ENCODE data around the gene OSBPL7.

Gene OSBPL7

DNA sequence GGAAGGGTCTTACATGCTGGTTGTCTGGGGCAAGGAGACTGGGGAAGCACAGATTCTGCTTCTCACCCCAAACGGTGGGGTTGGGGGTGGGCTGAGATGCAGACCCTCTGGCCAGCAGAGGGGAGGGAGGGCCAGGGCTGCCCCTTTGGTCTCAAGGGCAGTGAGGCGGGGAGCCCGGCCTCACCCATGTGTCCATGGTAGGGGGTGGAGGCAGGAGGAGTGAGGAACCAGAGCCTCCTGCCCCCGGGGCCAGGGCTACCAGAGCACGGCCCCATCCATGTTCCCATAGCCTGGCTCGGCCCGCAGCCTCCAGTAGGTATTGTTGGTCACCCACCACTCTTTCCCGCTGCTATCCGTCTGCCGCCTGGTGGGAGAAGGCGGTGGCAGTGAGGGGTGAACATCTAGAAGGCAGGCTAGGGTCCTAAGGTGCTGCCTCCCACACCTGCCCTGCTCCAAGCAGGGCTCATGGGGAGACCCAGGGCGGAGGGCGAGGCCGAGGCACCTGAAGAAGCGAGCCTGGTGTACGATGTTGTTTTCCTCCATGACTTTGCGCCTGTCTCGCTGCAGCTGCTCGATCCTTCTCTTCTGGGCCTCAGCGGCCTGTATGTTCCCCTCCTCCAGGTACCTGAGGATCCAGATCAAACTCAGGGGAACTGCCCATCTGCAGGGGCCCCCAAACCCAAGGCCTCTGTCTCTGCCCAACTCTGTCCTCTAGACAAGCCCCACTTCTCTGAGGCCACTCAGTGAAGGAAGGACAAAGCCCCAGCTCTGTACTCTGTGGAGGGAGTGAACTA is 13.4 kb downstream of the OSBPL7 start:
- in situ Hi-C loops (cut with MboI; ENCODE audit: low sequenced_read_pairs), result no loop called here

DNA sequence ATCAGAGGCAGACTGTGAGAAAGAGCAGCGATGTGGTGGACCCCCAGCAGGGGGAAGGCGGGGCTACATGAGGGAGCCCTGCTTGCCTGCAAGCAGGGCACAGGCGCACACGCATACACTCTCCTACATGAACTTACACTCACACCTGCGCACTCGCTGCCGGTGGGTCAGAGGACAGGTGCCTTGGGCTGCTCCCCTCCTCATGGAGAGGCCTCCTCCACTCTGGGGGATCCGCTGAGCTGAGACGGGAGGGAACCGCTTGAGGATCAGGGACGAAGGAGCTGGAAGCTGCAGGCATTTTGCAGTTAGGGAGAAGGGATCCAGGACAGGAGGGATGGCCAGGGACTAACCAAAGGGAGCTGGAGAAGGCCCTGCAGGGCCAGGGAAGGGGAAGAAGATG is 14.2 kb downstream of the OSBPL7 start:
- in situ Hi-C loops (cut with MboI; ENCODE audit: low sequenced_read_pairs), result no loop called here

DNA sequence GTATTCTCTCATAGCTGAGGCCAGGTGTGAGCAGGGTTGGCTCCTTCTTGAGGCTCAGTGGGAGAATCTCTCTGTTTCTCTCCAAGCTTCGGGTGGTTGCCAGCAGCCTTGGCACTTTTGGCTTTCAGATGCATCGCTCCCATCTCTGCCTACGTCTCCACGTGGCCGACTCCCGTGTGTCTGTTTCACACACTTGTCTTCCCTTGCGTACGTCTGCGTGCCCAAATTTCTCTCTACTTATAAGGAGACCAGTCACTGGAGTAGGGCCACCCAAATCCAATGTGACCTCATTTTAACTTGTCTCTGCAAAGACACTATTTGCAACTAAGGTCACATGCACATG is 14.7 kb downstream of the OSBPL7 start:
- in situ Hi-C loops (cut with MboI; ENCODE audit: low sequenced_read_pairs), result no loop called here

DNA sequence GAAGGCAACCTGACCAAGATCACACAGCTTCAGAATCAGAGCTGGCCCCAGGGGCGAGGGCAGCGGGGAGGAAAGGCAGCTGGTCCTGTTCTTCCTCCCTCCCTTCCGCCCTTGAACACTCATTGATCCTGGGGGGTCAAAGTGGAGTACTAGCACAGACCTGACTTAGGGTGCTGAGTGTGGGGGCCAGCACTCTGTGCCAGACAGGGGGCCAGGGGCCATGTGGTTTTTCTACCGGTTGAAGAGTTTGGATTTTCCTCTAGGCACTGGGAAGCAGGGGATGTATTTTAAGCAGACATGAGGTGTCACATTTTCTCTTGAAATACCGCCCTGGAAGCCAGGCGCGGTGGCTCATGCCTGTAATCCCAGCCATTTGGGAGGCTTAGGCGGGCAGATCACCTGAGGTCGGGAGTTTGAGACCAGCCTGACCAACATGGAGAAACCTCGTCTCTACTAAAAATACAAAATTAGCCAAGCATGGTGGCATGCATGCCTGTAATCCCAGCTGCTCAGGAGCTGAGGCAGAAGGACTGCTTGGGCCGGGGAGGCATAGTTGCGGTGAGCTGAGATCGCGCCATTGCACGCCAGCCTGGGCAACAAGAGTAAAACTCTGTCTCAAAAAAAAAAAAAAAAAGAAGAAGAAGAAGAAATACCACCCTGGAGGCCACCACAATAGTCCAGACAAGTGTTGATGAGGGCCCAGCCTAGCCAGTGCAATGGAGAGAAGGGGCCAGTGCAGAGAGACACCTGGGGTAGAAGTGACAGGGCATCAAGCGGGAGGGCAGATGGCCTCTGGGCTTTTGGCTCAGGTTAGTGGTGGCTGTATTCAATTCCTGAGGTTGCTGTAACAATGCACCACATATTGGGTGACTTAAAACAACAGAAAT is 15.3 kb downstream of the OSBPL7 start:
- in situ Hi-C loops (cut with MboI; ENCODE audit: low sequenced_read_pairs), result no loop called here

DNA sequence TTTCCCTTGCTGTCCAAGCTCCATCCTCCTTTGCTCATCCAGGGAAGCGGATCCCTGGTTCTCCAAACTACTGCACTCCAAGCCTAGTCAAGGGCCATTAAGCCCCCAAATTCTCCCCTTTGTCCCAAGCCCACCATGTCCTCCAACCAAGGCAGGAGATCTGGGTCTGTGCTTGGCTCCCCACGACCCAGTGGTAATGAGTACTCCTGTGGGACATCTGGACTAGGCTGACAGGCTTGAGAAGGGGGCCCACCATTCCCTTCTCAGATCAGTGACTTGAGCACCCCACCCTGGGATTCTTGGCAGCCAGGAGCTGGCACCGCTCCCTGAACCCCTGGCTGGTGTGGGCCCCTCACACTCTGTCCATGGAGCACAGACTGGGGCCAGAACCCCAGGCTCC is 17.1 kb downstream of the OSBPL7 start:
- in situ Hi-C loops (cut with MboI; ENCODE audit: low sequenced_read_pairs), result no loop called here

DNA sequence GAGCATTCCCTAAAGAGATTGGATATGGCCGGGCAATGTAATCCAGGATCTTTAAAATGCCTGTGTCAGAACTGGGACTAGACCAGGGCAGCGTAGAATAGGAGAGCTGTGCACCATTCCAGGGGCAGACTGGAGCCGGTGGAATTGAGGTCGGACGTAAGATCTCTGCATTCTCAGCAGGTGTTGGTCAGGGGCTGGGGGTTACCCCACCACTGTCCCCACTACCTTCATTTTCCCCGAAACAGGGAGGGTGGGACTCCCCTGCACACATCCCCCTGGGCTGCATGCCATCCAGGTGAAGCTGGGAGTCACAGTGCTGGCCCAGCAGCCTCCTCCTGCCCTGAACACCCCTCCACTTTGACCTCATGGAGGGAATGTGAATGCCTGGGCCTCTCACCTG is 17.8 kb downstream of the OSBPL7 start:
- in situ Hi-C loops (cut with MboI; ENCODE audit: low sequenced_read_pairs), result no loop called here

DNA sequence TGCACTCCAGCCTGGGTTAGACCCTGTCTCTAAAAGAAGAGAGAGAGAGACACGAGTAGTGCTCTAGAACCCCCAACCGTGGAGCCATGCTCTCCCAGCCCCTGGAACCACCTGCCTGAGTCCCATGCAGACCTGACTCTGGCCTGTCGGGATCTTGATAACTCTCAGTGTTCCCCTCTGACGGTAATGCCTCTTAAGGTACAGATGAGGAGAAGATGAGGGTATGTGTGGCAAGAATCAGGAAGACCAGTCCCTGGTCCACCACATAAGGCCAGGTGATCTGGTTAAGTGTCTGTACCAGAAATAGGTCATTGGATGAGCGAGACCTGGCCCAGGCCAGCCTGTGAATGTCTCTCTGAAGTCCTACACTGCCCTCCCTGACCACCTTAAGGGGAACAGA is 18.4 kb downstream of the OSBPL7 start:
- in situ Hi-C loops (cut with MboI; ENCODE audit: low sequenced_read_pairs), result no loop called here

DNA sequence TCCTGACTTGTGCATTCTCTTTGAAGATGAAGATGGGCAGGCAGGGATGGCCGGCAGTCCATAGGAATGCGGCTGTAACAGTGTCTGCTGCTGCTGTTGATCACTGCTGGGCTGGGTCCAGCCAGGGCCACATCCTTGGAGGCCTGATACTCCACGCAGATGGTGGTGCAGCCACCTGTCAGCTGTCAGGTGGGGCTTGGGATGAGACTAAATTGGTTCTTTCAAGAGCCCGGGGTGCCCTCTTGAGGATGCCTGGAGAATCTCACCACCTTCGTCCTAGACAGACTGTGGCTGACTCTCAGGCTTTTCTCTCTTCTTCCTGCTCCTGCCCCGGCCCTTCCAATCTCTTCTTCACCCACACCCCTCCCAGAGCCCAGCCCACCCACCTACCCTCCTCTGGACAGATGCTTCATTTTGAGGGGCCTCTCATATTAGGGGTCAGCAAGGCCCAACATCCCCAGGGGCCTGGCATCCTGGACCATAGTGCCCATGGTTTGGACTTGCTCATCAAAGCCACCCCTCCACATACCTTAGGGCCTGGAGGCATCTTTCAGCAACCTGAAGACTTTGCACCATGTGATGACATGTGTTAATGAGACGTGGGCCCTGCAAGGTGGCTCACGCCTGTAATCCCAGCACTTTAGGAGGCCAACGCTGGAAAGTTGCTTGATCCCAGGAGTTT is 19.1 kb downstream of the OSBPL7 start:
- in situ Hi-C loops (cut with MboI; ENCODE audit: low sequenced_read_pairs), result no loop called here

DNA sequence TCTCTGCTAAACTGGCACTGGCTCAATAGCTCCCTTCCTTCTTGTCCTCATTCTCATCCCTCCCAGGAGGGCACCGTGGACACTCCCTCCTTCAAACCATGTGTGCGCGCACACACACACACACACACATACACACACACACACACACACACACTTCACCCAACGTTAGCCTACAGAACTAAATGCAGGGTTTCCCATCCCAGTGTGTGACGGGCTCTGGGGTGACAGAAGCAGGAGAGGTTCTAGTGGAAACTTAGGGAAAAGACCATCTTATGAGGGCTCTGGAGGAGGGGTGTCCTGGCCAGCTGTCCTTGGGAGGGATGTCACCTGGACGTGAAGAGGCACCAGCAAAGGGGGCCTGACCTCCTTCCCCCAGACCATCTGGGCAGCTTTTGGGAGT is 19.7 kb downstream of the OSBPL7 start:
- in situ Hi-C loops (cut with MboI; ENCODE audit: low sequenced_read_pairs), result no loop called here

DNA sequence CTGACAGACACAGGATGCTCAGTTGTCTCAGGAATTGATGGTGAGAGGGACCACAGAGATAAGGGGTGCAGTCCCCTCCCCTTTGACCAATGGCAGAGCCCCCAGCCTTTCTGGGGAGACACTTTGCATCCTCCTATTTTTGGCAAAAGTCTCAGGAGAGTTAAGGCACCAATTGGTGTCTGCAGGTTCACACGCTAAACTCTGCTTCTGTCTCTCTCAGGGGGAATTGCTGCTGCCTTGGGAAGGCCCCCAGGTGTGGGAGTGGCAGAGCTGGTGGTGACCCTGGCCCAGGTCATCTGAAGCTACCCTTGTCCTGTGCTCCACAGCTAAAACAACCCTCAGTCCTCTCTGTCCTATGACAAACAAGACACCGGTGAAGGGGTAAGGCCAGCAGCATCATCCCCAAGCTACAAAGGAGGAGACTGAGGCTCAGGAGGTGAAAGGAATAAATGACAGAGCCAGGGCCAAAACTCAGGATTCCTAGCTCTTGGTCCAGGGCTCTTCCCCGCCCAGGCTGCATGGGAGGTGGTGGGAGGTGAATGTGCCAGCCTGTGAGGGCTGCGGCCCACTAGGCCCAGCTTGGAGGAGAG is 20.3 kb downstream of the OSBPL7 start:
- in situ Hi-C loops (cut with MboI; ENCODE audit: low sequenced_read_pairs), result no loop called here

DNA sequence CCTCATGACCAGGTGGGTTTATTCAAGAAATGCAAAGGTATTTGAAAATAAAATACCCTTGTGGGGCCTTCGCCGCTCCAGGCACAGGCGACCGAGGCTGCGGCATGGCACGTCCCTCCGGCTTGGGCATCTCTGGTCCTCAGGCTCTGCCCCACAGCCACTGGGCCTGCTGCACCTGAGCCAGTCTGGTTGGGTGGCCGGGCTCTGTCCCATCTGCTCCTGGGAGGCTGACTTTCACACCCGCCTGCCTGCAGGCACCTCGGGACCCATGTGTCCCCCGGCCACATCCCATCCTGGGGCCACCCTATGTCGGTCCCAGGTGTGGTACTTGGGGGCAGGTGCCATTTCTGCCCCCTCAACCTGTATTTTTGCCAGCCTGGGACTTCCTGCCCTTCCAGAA is 20.9 kb downstream of the OSBPL7 start:
- in situ Hi-C loops (cut with MboI; ENCODE audit: low sequenced_read_pairs), result no loop called here

DNA sequence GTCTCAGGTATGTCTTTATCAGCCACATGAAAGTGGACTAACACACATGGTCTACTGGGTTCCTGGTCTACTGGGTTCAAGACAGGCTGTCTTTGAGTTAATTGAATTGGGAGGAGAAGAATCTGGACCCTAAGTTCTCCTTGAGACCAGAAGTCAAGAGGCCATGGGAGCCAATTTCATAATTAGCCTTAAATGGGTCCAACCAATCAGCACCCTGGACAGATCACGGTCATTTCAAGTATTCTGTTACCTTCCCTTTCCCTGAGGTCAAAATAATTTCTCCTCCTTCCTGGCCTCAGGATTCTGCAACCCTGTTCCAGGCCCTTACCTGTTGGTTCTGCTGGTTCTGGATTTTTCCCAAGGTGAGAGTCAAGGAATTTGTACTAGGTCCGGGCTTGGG is 23.8 kb downstream of the OSBPL7 start:
- in situ Hi-C loops (cut with MboI; ENCODE audit: low sequenced_read_pairs), result no loop called here

DNA sequence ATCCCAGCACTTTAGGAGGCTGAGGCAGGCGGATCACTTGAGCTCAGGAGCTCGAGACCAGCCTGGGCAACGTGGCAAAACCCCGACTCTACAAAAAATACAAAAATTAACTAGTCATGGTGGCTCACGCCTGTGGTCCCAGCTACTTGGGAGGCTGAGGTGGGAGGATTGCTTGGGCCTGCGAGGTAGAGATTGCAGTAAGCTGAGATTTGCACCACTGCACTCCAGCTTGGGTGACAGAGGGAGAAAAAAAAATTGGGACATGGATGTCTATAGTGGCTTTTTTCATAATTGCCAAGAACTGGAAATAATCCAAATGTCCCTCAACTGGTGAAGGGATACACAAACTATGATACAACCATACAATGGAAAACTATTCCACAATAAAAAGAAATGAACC is 28.6 kb downstream of the OSBPL7 start:
- in situ Hi-C loops (cut with MboI; ENCODE audit: low sequenced_read_pairs), result no loop called here

DNA sequence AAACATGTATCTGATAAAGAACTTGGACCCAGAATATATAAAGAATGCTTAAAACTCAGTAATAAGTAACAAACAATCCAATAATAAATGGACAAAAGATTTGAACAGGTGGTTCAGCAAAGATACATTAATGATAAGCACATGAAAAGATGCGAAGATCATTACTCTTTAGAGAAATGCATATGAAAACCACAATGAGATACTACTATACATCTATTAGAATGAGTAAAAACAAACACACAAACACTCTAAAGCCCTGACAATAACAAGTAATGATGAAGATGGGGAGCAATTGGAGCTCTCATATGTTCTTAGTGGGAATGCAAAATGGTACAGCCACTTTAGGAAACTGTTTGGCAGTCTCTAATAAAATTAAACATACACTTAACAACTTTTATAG is 29.1 kb downstream of the OSBPL7 start:
- in situ Hi-C loops (cut with MboI; ENCODE audit: low sequenced_read_pairs), result no loop called here

DNA sequence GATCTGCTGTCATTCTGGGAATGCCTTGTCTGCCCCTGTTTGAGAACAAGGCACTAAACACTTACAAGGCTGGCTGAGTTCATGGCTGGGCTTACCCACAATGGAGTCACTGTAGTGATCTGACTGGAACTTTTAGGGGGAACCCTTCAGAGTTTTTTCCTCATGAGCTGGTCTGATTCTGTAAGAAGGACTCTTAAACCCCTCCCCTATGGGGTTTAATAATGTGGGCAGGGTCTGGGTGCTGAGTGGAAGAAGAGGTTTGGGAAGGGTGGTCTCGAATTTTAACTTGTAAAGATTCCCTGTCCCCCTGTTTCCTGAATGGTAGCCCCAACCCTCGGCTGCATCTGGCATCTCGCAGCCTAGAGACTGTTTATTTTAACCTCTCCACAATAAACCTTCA is 30.6 kb downstream of the OSBPL7 start:
- in situ Hi-C loops (cut with MboI; ENCODE audit: low sequenced_read_pairs), result no loop called here

DNA sequence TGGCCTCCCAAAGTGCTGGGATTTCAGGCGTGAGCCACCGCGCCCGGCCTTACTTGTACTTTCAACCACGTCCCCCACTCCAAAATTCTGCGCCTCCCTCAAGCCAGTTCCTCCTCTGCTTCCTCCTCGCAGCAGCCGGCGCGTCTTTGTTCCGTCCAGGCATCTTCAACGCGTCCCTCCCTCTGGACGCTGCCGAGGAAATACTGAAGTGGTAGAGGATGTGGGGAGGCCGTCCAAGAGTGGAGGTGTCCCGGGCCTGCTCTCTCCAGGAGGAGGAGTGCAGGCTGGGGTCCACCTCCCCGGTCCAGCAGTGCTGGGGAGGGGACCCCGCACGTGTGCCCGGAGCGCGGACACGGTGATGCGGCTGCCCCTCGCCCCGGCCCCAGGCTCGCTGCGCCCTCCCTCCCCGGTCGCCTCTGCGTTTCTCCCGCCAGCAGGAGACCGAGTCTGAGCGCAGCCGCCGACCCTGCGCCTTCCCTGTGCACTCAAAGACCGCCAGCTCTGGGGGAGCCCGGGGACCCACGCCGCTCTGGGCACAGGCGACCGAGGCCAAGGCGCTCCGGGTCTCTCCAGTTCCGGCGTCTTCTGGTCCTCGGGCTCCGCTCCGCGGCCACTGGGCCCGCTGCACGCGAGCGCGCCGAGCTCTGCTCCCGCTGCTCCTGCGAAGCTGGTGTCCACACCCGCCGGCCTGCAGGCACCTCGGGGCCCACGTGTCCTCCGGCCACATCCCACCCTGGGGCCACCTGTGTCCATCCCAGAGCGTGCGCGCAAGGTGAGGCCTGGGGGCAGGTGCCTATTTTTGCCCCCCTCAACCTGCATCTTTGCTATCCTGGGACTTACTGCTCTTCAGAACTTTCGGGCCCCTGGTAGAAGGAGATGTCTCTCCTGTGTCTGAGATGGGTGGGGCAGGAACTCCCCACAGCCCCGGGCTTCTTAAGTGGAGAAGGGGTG is 31.7 kb downstream of the OSBPL7 start:
- in situ Hi-C loops (cut with MboI; ENCODE audit: low sequenced_read_pairs), result no loop called here

DNA sequence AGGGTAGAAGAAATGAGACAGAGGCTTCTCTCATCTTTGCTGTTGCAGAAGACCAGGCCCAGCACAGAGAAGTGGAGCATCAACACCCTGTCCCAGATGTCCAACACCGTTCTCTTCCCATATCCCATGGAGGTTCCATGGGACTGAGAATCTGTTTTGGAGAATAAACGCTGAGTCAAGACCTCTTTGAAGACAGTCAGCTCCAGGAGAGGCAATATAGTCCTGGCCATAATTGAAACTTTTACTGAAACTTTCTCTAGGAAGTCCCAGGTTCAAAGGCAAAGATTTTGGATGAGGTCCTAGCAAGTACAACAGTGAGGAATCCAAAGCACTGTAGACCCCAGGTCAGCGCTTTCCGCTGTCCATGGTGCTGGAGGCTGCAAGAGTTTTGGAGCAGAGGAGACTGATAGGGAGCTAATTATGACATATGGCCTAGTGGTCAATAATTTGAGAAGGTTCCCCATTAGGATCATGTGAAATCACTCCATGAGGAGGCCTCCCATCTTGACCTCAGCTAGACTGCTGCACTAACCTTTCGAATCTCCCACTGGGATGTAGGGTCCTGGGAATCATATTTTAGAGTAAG is 36.0 kb downstream of the OSBPL7 start:
- in situ Hi-C loops (cut with MboI; ENCODE audit: low sequenced_read_pairs), result no loop called here

DNA sequence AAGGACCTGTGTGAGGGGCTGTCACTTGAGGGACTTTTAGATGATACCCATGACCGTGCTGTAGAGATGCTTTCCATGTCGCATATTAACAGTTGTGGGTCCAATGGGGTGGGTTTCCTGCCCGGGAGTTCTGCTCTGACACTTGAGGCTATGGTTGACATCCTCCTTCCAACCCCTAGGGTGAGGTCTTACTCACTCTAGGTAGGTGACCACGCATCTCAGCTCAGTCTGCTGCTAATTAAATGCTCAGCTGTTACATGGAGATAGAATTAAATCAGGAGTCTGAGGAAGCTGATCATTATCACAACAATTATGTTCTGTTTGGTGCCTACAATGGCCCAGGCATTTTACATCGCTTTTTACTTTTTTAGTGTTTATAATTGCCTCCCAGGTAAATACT is 40.2 kb downstream of the OSBPL7 start:
- in situ Hi-C loops (cut with MboI; ENCODE audit: low sequenced_read_pairs), result no loop called here

DNA sequence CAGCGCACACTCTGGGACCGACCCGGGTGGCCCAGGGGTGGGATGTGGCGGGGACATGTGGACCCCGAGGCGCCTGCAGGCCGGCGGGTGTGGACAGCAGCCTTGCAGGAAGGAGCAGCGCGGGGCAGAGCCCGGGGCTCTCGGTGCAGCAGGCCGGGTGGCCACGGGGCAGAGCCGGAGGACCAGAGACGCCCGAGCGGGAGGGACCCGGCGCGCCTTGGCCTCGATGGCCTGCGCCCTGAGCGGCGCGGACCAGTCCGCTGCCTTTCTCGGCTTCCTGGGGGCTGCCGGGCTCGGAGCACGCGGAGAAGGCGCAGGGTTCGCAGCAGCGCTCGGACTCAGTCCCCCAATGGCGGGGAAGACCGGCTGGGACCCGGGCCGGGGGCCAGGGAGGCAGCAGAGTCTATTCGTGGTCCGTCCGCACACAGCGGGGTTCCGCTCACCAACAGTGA is 43.4 kb downstream of the OSBPL7 start:
- in situ Hi-C loops (cut with MboI; ENCODE audit: low sequenced_read_pairs), result no loop called here

All from hTERT RPE-1 (cell line).